GM12878 (cell line): ENCODE measurements around the gene KRTAP1-4.

Experiments
- CEBPB ChIP-seq, 2 experiments: fragments of 150-350 bp in 1 of 2; IDR thresholded peaks; 2 replicates each; pipeline ENCODE4 v1.6.1; 2012 to 2014; ENCODE audit warnings: low read depth in 2 of 2, low read length in 2 of 2, borderline replicate concordance in 1 of 2, inconsistent platforms in 1 of 2
- RB1 ChIP-seq: fragments of 450-650 bp; formaldehyde crosslinking; IDR thresholded peaks from 2 replicates; pipeline ENCODE4 v1.6.1; 2017; ENCODE audit warnings: mild to moderate bottlenecking, borderline replicate concordance

DNA sequence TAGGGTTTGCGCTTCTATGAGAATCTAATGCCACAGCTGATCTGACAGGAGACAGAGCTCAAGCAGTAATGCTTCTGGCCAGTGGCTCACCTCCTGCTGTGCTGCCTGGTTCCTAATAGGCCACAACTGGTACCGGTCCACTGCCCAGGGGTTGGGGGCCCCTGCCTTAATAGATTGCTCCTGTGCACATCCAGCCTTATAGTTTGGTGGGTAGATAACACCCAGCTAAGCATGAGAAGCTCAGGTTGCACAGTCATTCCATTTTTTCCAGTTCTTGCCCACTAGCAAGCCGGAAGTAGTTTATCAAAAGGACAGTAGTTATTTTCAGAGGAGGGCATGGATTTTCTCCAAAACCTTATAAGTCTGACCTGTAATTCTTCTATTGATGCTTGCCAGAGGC lies 10.6 kb downstream of the KRTAP1-4 start:
- no peak for TF ChIP-seq CEBPB (IDR thresholded peaks at IDR 0.05; ENCODE audit: borderline replicate concordance in 1 of 2, low read depth in 2 of 2, low read length in 2 of 2)
- no peak for TF ChIP-seq RB1
